ENCODE results near the gene ZSCAN5B. TPM values are rescaled to one million over a fixed set of nuclear protein-coding genes. Genes with fewer than 3 reads are reported as not detected.

Gene ZSCAN5B
- polyA plus RNA-seq, 1 experiment, result not detected

DNA sequence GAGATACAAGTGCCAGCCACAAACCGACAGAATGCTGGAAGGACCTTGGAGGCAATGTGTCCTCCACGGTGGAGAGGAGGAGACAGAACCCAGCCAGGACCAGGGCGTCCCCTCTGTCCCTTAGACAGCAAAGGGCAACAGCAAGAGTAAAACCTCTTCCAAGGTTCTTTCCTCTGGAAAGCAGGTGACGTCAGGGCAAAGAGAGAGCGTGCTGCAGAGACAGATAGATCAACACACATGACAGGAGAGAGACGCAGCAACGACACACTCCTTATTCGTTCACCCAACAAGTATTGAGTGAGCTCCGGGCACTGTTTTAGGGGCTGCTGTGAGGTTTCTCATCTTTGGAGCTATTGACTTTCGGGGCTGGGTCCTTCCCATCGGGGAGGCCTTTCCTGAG, 23.0 kb downstream of the ZSCAN5B start:
- no peak for DNase-seq (ENCODE audit: low read depth, low spot score)
- POLR2A ChIA-PET, result no interaction called here
- CTCF ChIA-PET, result interaction anchor here (1.0 to 10.6 kb wide), 4 partner anchors 89 to 107 kb away, joined by 3 to 140 read pairs (median 22); no protein-coding TSS in a partner anchor
- Histone ChIP-seq H3K27me3 (ENCODE audit: control insufficient read depth, insufficient read depth, low read length) (peaks cover 4% of the 10 kb centered on the region), H3K4me3 (ENCODE audit: low read depth, low read length) (no peak overlapping the region), H3K27ac (ENCODE audit: low read depth, low read length) (no peak overlapping the region), H3K9me3 (ENCODE audit: control insufficient read depth, insufficient read depth, low read length) (no peaks in the 10 kb centered on the region; the same call in 1 of the 2 replicates)
- TF ChIP-seq, protein P1, sequence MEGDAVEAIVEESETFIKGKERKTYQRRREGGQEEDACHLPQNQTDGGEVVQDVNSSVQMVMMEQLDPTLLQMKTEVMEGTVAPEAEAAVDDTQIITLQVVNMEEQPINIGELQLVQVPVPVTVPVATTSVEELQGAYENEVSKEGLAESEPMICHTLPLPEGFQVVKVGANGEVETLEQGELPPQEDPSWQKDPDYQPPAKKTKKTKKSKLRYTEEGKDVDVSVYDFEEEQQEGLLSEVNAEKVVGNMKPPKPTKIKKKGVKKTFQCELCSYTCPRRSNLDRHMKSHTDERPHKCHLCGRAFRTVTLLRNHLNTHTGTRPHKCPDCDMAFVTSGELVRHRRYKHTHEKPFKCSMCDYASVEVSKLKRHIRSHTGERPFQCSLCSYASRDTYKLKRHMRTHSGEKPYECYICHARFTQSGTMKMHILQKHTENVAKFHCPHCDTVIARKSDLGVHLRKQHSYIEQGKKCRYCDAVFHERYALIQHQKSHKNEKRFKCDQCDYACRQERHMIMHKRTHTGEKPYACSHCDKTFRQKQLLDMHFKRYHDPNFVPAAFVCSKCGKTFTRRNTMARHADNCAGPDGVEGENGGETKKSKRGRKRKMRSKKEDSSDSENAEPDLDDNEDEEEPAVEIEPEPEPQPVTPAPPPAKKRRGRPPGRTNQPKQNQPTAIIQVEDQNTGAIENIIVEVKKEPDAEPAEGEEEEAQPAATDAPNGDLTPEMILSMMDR (IDR thresholded peaks at IDR 0.05; ENCODE audit: low read depth, low read length), result no peak

DNA sequence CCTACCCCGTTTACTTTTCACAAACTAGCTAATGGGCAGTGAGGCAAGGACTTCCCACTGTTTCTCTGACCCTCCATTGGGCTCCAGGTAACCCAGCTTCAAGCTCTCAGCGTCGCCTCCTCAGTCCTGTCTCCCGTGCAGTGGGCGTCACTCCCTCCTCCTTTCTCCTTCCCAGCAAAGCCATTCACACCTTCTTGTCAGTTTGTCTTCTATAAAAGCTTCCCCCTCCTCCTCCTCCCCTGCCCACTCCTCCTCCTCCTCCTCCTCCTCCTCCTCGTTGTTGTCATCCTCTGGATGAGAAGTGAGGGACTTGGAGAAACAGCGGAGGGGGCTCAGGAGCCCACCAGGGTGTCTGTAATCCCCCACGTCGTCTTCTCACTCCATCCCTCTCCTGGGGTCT, 23.5 kb downstream of the ZSCAN5B start:
- ChIA-PET POLR2A (no interaction called here), CTCF (interaction anchor here (1.0 to 10.6 kb wide), 4 partner anchors 88 to 107 kb away, joined by 3 to 140 read pairs (median 22); no protein-coding TSS in a partner anchor)
- Histone ChIP-seq H3K4me3 (ENCODE audit: low read depth, low read length) (no peak overlapping the region), H3K27me3 (ENCODE audit: control insufficient read depth, insufficient read depth, low read length) (peaks cover 4% of the 10 kb centered on the region), H3K27ac (ENCODE audit: low read depth, low read length) (no peak overlapping the region), H3K9me3 (ENCODE audit: control insufficient read depth, insufficient read depth, low read length) (no peaks in the 10 kb centered on the region; the same call in 1 of the 2 replicates)
- TF ChIP-seq, protein P1 (IDR thresholded peaks at IDR 0.05; ENCODE audit: low read depth, low read length), result no peak
- no peak for DNase-seq (ENCODE audit: low read depth, low spot score)

DNA sequence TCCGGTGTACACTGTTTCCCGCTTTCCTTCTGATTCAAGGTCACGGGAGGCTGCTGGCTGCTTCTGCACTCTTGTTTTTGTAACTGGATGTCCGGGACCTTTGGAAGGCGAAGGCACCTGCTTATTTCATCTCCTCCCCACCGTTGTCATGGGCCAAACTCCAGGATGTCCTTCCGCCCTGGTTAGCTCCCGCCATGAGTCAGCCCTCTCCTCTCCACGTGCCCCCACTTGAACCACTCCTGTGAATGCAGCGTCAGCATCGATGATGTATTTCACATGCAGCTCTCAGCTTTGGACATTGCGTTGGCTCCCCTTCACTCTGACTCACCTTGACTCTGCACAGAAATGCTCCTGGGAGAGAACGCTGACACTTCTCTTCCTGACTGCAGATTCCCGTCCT, 27.3 kb downstream of the ZSCAN5B start:
- ChIA-PET CTCF (interaction anchor here (0.6 to 10.6 kb wide), 9 partner anchors 15 to 198 kb away, joined by 3 to 140 read pairs (median 4); no protein-coding TSS in a partner anchor), POLR2A (no interaction called here)
- Histone ChIP-seq H3K9me3 (ENCODE audit: control insufficient read depth, insufficient read depth, low read length) (no peaks in the 10 kb centered on the region), H3K27ac (ENCODE audit: low read depth, low read length) (no peak overlapping the region), H3K4me3 (ENCODE audit: low read depth, low read length) (no peak overlapping the region), H3K27me3 (ENCODE audit: control insufficient read depth, insufficient read depth, low read length) (peaks cover 3% of the 10 kb centered on the region)
- no peak for DNase-seq (ENCODE audit: low read depth, low spot score)
- TF ChIP-seq, protein P1 (IDR thresholded peaks at IDR 0.05; ENCODE audit: low read depth, low read length), result no peak

DNA sequence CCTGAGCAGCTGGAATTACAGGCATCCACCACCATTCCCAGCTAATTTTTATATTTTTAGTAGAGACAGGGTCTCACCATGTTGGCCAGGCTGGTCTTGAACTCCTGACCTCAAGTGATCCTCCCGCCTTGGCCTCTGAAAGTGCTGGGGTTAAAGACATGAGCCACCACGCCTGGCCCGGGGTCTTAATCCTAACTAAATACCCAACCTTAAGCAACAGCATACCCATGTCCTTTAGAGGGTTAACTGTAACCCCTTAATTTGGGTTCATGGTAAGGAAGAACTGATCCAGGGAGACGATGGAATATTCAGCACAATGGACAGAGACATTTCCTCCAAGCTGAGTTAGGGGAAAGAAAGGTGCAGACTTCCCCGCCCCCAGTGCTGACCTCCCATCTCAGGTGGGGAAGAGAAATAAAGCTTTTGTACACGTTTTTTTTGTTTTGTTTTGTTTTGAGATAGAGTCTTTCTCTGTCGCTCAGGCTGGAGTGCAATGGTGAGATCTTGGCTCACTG, 30.5 kb downstream of the ZSCAN5B start:
- Histone ChIP-seq H3K27me3 (ENCODE audit: control insufficient read depth, insufficient read depth, low read length) (no peaks in the 10 kb centered on the region), H3K4me3 (ENCODE audit: low read depth, low read length) (no peak overlapping the region), H3K27ac (ENCODE audit: low read depth, low read length) (no peak overlapping the region), H3K9me3 (ENCODE audit: control insufficient read depth, insufficient read depth, low read length) (no peaks in the 10 kb centered on the region)
- ChIA-PET POLR2A (no interaction called here), CTCF (interaction anchor here (1.5 to 10.6 kb wide), 3 partner anchors 86 to 101 kb away, joined by 5 to 140 read pairs (median 6); no protein-coding TSS in a partner anchor)
- DNase-seq (ENCODE audit: low read depth, low spot score), result no peak
- TF ChIP-seq, protein P1 (IDR thresholded peaks at IDR 0.05; ENCODE audit: low read depth, low read length), result no peak

DNA sequence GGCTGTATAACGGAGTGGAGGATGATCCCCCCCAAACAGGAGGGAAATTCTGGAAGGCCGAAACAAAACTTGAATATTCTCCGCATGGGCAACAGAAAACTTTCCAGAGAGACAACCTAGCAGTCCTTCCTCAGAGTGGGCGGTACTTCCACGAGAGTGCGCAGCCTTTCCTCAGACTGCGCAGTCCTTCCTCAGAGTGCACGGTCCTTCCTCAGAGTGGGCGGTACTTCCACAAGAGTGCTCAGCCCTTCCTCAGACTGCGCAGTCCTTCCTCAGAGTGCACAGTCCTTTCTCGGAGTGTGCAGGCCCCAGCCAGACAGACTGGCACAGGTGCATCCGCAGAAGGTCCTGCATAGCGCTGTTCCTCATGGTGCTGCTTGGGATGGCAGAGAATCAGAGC, 34.5 kb downstream of the ZSCAN5B start:
- TF ChIP-seq, protein P1 (IDR thresholded peaks at IDR 0.05; ENCODE audit: low read depth, low read length), result no peak
- H3K27me3 ChIP-seq (ENCODE audit: control insufficient read depth, insufficient read depth, low read length), result no peaks in the 10 kb centered on the region
- no peak overlapping the region for H3K4me3 ChIP-seq (ENCODE audit: low read depth, low read length)
- H3K9me3 ChIP-seq (ENCODE audit: control insufficient read depth, insufficient read depth, low read length), result peaks cover 5% of the 10 kb centered on the region; the same call in 1 of the 2 replicates
- POLR2A ChIA-PET, result interaction anchor here (0.5 to 0.6 kb wide), 3 partner anchors 23 to 1135 kb away, joined by 3 to 7 read pairs (median 5); no protein-coding TSS in a partner anchor
- no peak overlapping the region for H3K27ac ChIP-seq (ENCODE audit: low read depth, low read length)
- CTCF ChIA-PET, result no interaction called here
- DNase-seq (ENCODE audit: low read depth, low spot score), result no peak
